ENCODE data around the gene PPFIA4. TPM values are rescaled to one million over a fixed set of nuclear protein-coding genes. Genes with fewer than 3 reads are reported as not detected.
"Not testable (repeated sequence)": the region's sequence is repeated elsewhere in the genome, so short reads cannot be mapped to it uniquely, and the experiment has no call there.

The PPFIA4 gene
- total and polyA plus RNA-seq, 4 donors = 0.30 to 5.1 (median 0.95) TPM

DNA sequence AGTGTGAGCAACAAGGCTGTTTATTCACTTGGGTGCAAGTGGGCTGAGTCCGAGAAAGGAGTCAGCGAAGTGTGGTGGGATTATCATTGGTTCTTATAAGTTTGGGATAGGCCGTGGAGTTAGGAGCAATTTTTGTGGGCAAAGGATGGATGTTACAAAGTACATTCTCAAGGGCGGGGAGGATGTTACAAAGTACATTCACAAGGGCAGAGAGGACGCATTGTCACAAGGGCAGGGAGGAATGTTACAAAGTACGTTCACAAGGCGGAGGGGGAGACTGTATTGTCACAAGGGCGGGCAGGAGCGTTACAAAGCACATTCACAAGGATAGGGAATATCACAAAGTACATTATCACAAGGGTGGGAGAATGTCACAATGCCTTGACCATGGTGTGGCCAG is 24.3 kb upstream of the PPFIA4 start:
- TF ChIP-seq, protein P1, sequence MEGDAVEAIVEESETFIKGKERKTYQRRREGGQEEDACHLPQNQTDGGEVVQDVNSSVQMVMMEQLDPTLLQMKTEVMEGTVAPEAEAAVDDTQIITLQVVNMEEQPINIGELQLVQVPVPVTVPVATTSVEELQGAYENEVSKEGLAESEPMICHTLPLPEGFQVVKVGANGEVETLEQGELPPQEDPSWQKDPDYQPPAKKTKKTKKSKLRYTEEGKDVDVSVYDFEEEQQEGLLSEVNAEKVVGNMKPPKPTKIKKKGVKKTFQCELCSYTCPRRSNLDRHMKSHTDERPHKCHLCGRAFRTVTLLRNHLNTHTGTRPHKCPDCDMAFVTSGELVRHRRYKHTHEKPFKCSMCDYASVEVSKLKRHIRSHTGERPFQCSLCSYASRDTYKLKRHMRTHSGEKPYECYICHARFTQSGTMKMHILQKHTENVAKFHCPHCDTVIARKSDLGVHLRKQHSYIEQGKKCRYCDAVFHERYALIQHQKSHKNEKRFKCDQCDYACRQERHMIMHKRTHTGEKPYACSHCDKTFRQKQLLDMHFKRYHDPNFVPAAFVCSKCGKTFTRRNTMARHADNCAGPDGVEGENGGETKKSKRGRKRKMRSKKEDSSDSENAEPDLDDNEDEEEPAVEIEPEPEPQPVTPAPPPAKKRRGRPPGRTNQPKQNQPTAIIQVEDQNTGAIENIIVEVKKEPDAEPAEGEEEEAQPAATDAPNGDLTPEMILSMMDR (IDR thresholded peaks at IDR 0.05; ENCODE audit: control extremely low read depth, extremely low read depth) = no peak
- no peaks in the 10 kb centered on the region for H3K9me3 ChIP-seq (ENCODE audit: control insufficient read depth in 4 of 4, insufficient read depth in 3 of 4, low read length in 3 of 4)
- no peak overlapping the region for H3K9ac ChIP-seq (ENCODE audit: insufficient read depth in 1 of 2, low read length in 2 of 2)
- H3K4me1 ChIP-seq (ENCODE audit: control insufficient read depth in 5 of 5, insufficient read depth in 5 of 5, low read length in 5 of 5) = no peaks in the 10 kb centered on the region
- H3K27ac ChIP-seq (ENCODE audit: low read depth in 1 of 2, low read length in 1 of 2) = no peak overlapping the region
- peaks cover 0 to 9% (median 0%) of the 10 kb centered on the region in 3 donors for H3K27me3 ChIP-seq (ENCODE audit: control insufficient read depth in 3 of 3, insufficient read depth in 3 of 3, low read length in 2 of 3)
- H3K4me3 ChIP-seq = no peak overlapping the region
- 78 to 94% methylated on average over 9 of the region's 9 CpGs for WGBS, 2 donors
- H3K36me3 ChIP-seq (ENCODE audit: control insufficient read depth in 4 of 4, insufficient read depth in 4 of 4, low read length in 4 of 4) = no peaks in the 10 kb centered on the region
- DNase-seq (no peak), ATAC-seq (ENCODE audit: insufficient read depth, low FRiP score) (no peak)

DNA sequence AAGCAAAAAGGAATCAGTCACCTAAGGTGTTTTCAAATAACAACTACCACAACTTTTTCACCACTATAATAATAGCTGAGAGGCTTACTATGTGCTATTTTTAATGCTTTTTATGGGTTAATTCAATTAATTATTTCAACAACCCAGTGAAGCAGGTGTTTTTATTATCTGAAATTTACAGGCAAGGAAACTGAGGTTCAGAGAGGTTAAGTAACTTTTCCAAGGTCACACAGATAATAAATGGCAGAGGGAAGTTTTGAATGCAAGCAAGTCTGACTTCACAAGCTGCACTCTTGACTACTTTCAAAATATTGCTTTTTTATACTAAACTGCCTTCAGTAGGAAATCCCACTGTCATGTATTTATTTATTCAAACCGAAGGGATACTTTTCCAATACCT is 23.3 kb upstream of the PPFIA4 start:
- no peak overlapping the region for H3K9ac ChIP-seq (ENCODE audit: insufficient read depth in 1 of 2, low read length in 2 of 2)
- 84 to 95% methylated on average over 1 of the region's 1 CpG for WGBS, 2 donors
- H3K36me3 ChIP-seq (ENCODE audit: control insufficient read depth in 4 of 4, insufficient read depth in 4 of 4, low read length in 4 of 4) = no peaks in the 10 kb centered on the region
- peaks cover 0 to 3% (median 0%) of the 10 kb centered on the region in 3 donors for H3K27me3 ChIP-seq (ENCODE audit: control insufficient read depth in 3 of 3, insufficient read depth in 3 of 3, low read length in 2 of 3)
- TF ChIP-seq, protein P1 (IDR thresholded peaks at IDR 0.05; ENCODE audit: control extremely low read depth, extremely low read depth) = no peak
- H3K4me3 ChIP-seq = no peak overlapping the region
- no peak for ATAC-seq (ENCODE audit: insufficient read depth, low FRiP score)
- no peak for DNase-seq
- H3K27ac ChIP-seq (ENCODE audit: low read depth in 1 of 2, low read length in 1 of 2) = no peak overlapping the region
- H3K9me3 ChIP-seq (ENCODE audit: control insufficient read depth in 4 of 4, insufficient read depth in 3 of 4, low read length in 3 of 4) = no peaks in the 10 kb centered on the region
- peaks cover 0 to 1% (median 0%) of the 10 kb centered on the region in 5 donors for H3K4me1 ChIP-seq (ENCODE audit: control insufficient read depth in 5 of 5, insufficient read depth in 5 of 5, low read length in 5 of 5)

DNA sequence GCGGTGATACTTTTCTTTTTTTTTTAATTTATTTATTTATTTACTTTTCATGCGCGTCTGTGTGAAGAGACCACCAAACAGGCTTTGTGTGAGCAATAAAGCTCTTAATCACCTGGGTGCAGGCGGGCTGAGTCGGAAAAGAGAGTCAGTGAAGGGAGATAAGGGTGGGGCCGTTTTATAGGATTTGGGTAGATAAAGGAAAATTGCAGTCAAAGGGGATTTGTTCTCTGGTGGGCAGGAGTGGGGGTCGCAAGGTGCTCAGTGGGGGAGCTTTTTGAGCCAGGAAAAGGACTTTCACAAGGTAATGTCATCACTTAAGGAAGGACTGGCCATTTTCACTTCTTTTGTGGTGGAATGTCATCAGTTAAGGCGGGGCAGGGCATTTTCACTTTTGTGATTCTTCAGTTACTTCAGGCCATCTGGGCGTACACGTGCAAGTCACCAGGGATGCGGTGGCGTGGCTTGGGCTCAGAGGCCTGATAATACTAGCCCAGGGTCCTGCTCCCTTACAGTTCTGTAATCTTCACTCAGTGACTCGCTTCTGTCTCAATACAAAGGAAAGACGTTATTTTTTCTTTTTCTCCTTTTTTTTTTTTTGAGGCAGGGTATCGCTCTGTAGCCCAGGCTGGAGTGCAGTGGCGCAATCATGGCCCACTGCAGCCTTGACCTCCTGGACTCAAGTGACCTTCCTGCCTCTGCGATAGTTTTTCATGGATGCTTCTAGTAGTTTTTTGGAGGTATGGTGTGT is 20.7 kb upstream of the PPFIA4 start:
- not testable (repeated sequence) for ATAC-seq (ENCODE audit: insufficient read depth, low FRiP score)

DNA sequence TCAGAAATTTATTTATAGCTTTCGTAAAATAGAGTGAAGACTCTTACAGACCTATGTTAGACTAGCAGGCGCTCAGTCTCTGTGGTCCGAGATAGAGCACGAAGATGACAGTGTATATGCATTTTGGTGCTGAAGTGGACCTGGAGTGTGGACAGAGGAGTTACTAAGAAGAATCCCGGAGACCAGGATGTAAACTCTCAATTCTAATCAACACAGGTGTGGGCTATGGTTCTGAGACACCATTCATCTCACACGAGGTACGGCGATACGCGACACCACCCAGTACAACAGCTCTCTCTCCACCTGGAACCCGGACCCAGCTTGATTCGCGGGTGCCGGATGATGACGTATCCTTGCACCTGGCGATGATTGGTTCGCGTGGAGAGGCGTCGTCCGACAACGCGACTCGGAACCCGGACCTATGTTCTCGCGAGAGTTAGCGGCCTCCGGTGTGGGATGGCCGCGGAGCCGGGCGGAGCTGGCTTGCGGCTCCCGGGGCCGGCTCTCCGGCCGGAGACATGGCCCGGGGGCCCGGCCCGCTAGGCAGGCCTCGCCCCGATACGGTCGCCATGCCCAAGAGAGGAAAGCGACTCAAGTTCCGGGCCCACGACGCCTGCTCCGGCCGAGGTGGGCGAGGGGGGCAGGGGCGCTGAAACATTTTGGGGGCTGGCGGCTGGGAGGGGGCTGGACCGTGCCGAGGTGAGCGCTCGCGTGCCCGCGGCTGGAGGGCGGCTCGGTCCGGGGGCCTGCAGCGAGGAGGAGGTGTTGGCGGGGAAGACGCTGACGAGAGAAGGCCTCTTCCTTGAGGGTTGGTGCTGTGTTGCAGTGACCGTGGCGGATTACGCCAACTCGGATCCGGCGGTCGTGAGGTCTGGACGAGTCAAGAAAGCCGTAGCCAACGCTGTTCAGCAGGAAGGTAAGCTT is 19.1 kb upstream of the PPFIA4 start, which contains the start of gene TMEM183A:
TMEM183A (plus strand) TSS at position 427 of the 924 bp plus-strand sequence; CDS start at position 519, 92 bp downstream.
- Histone ChIP-seq H3K9me3 (ENCODE audit: control insufficient read depth in 4 of 4, insufficient read depth in 3 of 4, low read length in 3 of 4) (no peaks in the 10 kb centered on the region), H3K27me3 (ENCODE audit: control insufficient read depth in 3 of 3, insufficient read depth in 3 of 3, low read length in 2 of 3) (no peaks in the 10 kb centered on the region), H3K4me3 (peak within 1 kb of the TSS; percentile 90), H3K27ac (ENCODE audit: low read depth in 1 of 2, low read length in 1 of 2) (peak within 1 kb of the TSS; percentile 90 to 94), H3K9ac (ENCODE audit: insufficient read depth in 1 of 2, low read length in 2 of 2) (peak within 1 kb of the TSS; percentile 83 to 93), H3K36me3 (ENCODE audit: control insufficient read depth in 4 of 4, insufficient read depth in 4 of 4, low read length in 4 of 4) (peaks cover 4 to 22% (median 12%) of the 10 kb centered on the region in 4 donors), H3K4me1 (ENCODE audit: control insufficient read depth in 5 of 5, insufficient read depth in 5 of 5, low read length in 5 of 5) (peaks cover 0 to 9% (median 2%) of the 10 kb centered on the region in 5 donors)
- TF ChIP-seq, protein P1 (IDR thresholded peaks at IDR 0.05; ENCODE audit: control extremely low read depth, extremely low read depth) = no peak
- ATAC-seq (ENCODE audit: insufficient read depth, low FRiP score) (peak; percentile 99), DNase-seq (peak; percentile 97 to 99 (median 98))
- whole genome bisulfite sequencing, 2 donors = 0% methylated on average over 70 to 78 of the region's 78 CpGs

More for the DNA sequence above, 20.7 kb upstream of the PPFIA4 start:
- not testable (repeated sequence) for H3K27ac ChIP-seq (ENCODE audit: low read depth in 1 of 2, low read length in 1 of 2); H3K9me3 ChIP-seq (ENCODE audit: control insufficient read depth in 4 of 4, insufficient read depth in 3 of 4, low read length in 3 of 4); H3K27me3 ChIP-seq (ENCODE audit: control insufficient read depth in 3 of 3, insufficient read depth in 3 of 3, low read length in 2 of 3); DNase-seq; H3K4me3 ChIP-seq; H3K4me1 ChIP-seq (ENCODE audit: control insufficient read depth in 5 of 5, insufficient read depth in 5 of 5, low read length in 5 of 5); H3K9ac ChIP-seq (ENCODE audit: insufficient read depth in 1 of 2, low read length in 2 of 2)
- peaks cover 3 to 16% (median 4%) of the 10 kb centered on the region in 4 donors for H3K36me3 ChIP-seq (ENCODE audit: control insufficient read depth in 4 of 4, insufficient read depth in 4 of 4, low read length in 4 of 4)
- WGBS, 2 donors = 69 to 80% methylated on average over 17 of the region's 17 CpGs
